T-helper 2 cell treated with Interferon-gamma antibody and Interleukin-4, amounts not matched to agents 5 μg/mL and 100 μg/mL, for 36 hours (primary cell): ENCODE measurements around the gene CCDC50.

Experiments used
- DNase-seq: peaks from one replicate; pipeline ENCODE4 v3.0.0; 2021; ENCODE audit warnings: low spot score
- H3K27ac Mint-ChIP-seq: one replicate; pipeline ENCODE4 v1.8.0; 2021; ENCODE audit warnings: mild to moderate bottlenecking, mixed read lengths
- H3K27me3 Mint-ChIP-seq: one replicate; pipeline ENCODE4 v1.8.0; 2021; ENCODE audit warnings: low read depth, mixed read lengths
- H3K36me3 Mint-ChIP-seq: one replicate; pipeline ENCODE4 v1.8.0; 2021; ENCODE audit warnings: low read depth, mixed read lengths
- H3K4me1 Mint-ChIP-seq: one replicate; pipeline ENCODE4 v1.8.0; 2021; ENCODE audit warnings: low read depth, mixed read lengths
- H3K4me3 Mint-ChIP-seq: one replicate; pipeline ENCODE4 v1.8.0; 2022; ENCODE audit warnings: mild to moderate bottlenecking, moderate library complexity, mixed read lengths
- H3K9me3 Mint-ChIP-seq: one replicate; pipeline ENCODE4 v1.8.0; 2021; ENCODE audit warnings: mixed read lengths

Gene CCDC50

GRCh38 chr3:191366675-191367074, 37.5 kb downstream of the CCDC50 start:
- Mint-ChIP-seq H3K9me3 (no peaks in the 10 kb centered on the region), H3K27ac (no peak overlapping the region), H3K4me3 (no peak overlapping the region), H3K27me3 (no peaks in the 10 kb centered on the region), H3K36me3 (peaks cover 6% of the 10 kb centered on the region), H3K4me1 (peaks cover 5% of the 10 kb centered on the region)
- DNase-seq = no peak

GRCh38 chr3:191368755-191369615, 39.8 kb downstream of the CCDC50 start:
- Mint-ChIP-seq H3K36me3 (peaks cover 2% of the 10 kb centered on the region), H3K27ac (no peak overlapping the region), H3K4me3 (no peak overlapping the region), H3K27me3 (no peaks in the 10 kb centered on the region), H3K9me3 (no peaks in the 10 kb centered on the region), H3K4me1 (no peaks in the 10 kb centered on the region)
- DNase-seq = no peak

- Mint-ChIP-seq H3K27me3 (no peaks in the 10 kb centered on the region), H3K27ac (no peak overlapping the region), H3K9me3 (no peaks in the 10 kb centered on the region), H3K36me3 (peaks cover 2% of the 10 kb centered on the region), H3K4me3 (no peak overlapping the region), H3K4me1 (no peaks in the 10 kb centered on the region)
- DNase-seq = no peak
Observed at GRCh38 chr3:191369616-191370010, 40.4 kb downstream of the CCDC50 start.

- DNase-seq = no peak
- no peak overlapping the region for H3K27ac Mint-ChIP-seq
- no peaks in the 10 kb centered on the region for H3K36me3 Mint-ChIP-seq
- no peak overlapping the region for H3K4me3 Mint-ChIP-seq
- no peaks in the 10 kb centered on the region for H3K9me3 Mint-ChIP-seq
- no peaks in the 10 kb centered on the region for H3K4me1 Mint-ChIP-seq
- no peaks in the 10 kb centered on the region for H3K27me3 Mint-ChIP-seq
Observed at GRCh38 chr3:191372122-191372521, 42.9 kb downstream of the CCDC50 start.

- H3K27ac Mint-ChIP-seq = no peak overlapping the region
- no peaks in the 10 kb centered on the region for H3K36me3 Mint-ChIP-seq
- no peak overlapping the region for H3K4me3 Mint-ChIP-seq
- H3K9me3 Mint-ChIP-seq = no peaks in the 10 kb centered on the region
- H3K4me1 Mint-ChIP-seq = peaks cover 3% of the 10 kb centered on the region
- no peaks in the 10 kb centered on the region for H3K27me3 Mint-ChIP-seq
- DNase-seq = no peak
Observed at GRCh38 chr3:191373327-191373726, 44.1 kb downstream of the CCDC50 start.

GRCh38 chr3:191376516-191377141, 47.4 kb downstream of the CCDC50 start:
- Mint-ChIP-seq H3K27ac (no peak overlapping the region), H3K4me3 (no peak overlapping the region), H3K4me1 (peaks cover 14% of the 10 kb centered on the region)

GRCh38 chr3:191378142-191378812, 49.1 kb downstream of the CCDC50 start:
- no peaks in the 10 kb centered on the region for H3K27me3 Mint-ChIP-seq
- no peak overlapping the region for H3K27ac Mint-ChIP-seq
- peaks cover 14% of the 10 kb centered on the region for H3K4me1 Mint-ChIP-seq
- no peak for DNase-seq
- H3K4me3 Mint-ChIP-seq = no peak overlapping the region
- H3K9me3 Mint-ChIP-seq = no peaks in the 10 kb centered on the region
- peaks cover 9% of the 10 kb centered on the region for H3K36me3 Mint-ChIP-seq

More at GRCh38 chr3:191376516-191377141, 47.4 kb downstream of the CCDC50 start:
- H3K9me3 Mint-ChIP-seq = no peaks in the 10 kb centered on the region
- no peaks in the 10 kb centered on the region for H3K27me3 Mint-ChIP-seq
- DNase-seq = no peak
- H3K36me3 Mint-ChIP-seq = peaks cover 4% of the 10 kb centered on the region

- H3K27ac Mint-ChIP-seq = no peak overlapping the region
- no peak for DNase-seq
- H3K9me3 Mint-ChIP-seq = no peaks in the 10 kb centered on the region
- H3K36me3 Mint-ChIP-seq = peaks cover 9% of the 10 kb centered on the region
- H3K4me1 Mint-ChIP-seq = peaks cover 14% of the 10 kb centered on the region
- no peak overlapping the region for H3K4me3 Mint-ChIP-seq
- H3K27me3 Mint-ChIP-seq = no peaks in the 10 kb centered on the region
Observed at GRCh38 chr3:191379446-191379845, 50.3 kb downstream of the CCDC50 start.

- no peak for DNase-seq
- Mint-ChIP-seq H3K27me3 (no peaks in the 10 kb centered on the region), H3K9me3 (no peaks in the 10 kb centered on the region), H3K27ac (no peak overlapping the region), H3K4me1 (peaks cover 14% of the 10 kb centered on the region), H3K4me3 (no peak overlapping the region), H3K36me3 (peaks cover 12% of the 10 kb centered on the region)
Observed at GRCh38 chr3:191380001-191380400, 50.8 kb downstream of the CCDC50 start.

GRCh38 chr3:191381303-191381702, 52.1 kb downstream of the CCDC50 start:
- H3K27me3 Mint-ChIP-seq = no peaks in the 10 kb centered on the region
- DNase-seq = no peak
- no peak overlapping the region for H3K27ac Mint-ChIP-seq
- H3K9me3 Mint-ChIP-seq = no peaks in the 10 kb centered on the region
- H3K4me3 Mint-ChIP-seq = no peak overlapping the region
- peaks cover 14% of the 10 kb centered on the region for H3K4me1 Mint-ChIP-seq
- peaks cover 12% of the 10 kb centered on the region for H3K36me3 Mint-ChIP-seq

- Mint-ChIP-seq H3K4me1 (peaks cover 14% of the 10 kb centered on the region), H3K9me3 (no peaks in the 10 kb centered on the region), H3K27ac (no peak overlapping the region), H3K27me3 (no peaks in the 10 kb centered on the region), H3K4me3 (no peak overlapping the region), H3K36me3 (peaks cover 12% of the 10 kb centered on the region)
- DNase-seq = no peak
Observed at GRCh38 chr3:191382661-191383060, 53.5 kb downstream of the CCDC50 start.

GRCh38 chr3:191383124-191383523, 53.9 kb downstream of the CCDC50 start:
- H3K27ac Mint-ChIP-seq = no peak overlapping the region
- H3K36me3 Mint-ChIP-seq = peaks cover 12% of the 10 kb centered on the region
- DNase-seq = no peak
- H3K4me1 Mint-ChIP-seq = peaks cover 13% of the 10 kb centered on the region
- no peaks in the 10 kb centered on the region for H3K27me3 Mint-ChIP-seq
- no peaks in the 10 kb centered on the region for H3K9me3 Mint-ChIP-seq
- H3K4me3 Mint-ChIP-seq = no peak overlapping the region

- H3K27ac Mint-ChIP-seq = no peak overlapping the region
- H3K9me3 Mint-ChIP-seq = no peaks in the 10 kb centered on the region
- H3K36me3 Mint-ChIP-seq = peaks cover 12% of the 10 kb centered on the region
- H3K4me1 Mint-ChIP-seq = peaks cover 4% of the 10 kb centered on the region
- H3K4me3 Mint-ChIP-seq = no peak overlapping the region
- DNase-seq = no peak
- no peaks in the 10 kb centered on the region for H3K27me3 Mint-ChIP-seq
Observed at GRCh38 chr3:191385101-191385500, 55.9 kb downstream of the CCDC50 start.

- no peak for DNase-seq
- H3K27me3 Mint-ChIP-seq = no peaks in the 10 kb centered on the region
- H3K4me1 Mint-ChIP-seq = no peaks in the 10 kb centered on the region
- H3K9me3 Mint-ChIP-seq = no peaks in the 10 kb centered on the region
- peaks cover 7% of the 10 kb centered on the region for H3K36me3 Mint-ChIP-seq
- no peak overlapping the region for H3K27ac Mint-ChIP-seq
- H3K4me3 Mint-ChIP-seq = no peak overlapping the region
Observed at GRCh38 chr3:191387441-191388077, 58.4 kb downstream of the CCDC50 start.
